Choroid plexus epithelial cell (primary cell): Measurements from ENCODE around the gene BAD.

Experiments used
- DNase-seq: peaks from one replicate; pipeline ENCODE4 v3.0.0-alpha.2; 2010; ENCODE audit warnings: low read depth
- H3K4me3 ChIP-seq: 2 replicates; pipeline ENCODE4 v1.5.1; 2011; ENCODE audit warnings: low read depth, mild to moderate bottlenecking, control low read depth, low read length, moderate library complexity
- TF ChIP-seq, protein P1 (sequence below): conservative IDR thresholded peaks from 2 replicates; pipeline ENCODE4 v1.5.1; 2011; ENCODE audit warnings: low read depth, mild to moderate bottlenecking, control low read depth, inconsistent platforms, low read length, moderate library complexity

The BAD gene

DNA sequence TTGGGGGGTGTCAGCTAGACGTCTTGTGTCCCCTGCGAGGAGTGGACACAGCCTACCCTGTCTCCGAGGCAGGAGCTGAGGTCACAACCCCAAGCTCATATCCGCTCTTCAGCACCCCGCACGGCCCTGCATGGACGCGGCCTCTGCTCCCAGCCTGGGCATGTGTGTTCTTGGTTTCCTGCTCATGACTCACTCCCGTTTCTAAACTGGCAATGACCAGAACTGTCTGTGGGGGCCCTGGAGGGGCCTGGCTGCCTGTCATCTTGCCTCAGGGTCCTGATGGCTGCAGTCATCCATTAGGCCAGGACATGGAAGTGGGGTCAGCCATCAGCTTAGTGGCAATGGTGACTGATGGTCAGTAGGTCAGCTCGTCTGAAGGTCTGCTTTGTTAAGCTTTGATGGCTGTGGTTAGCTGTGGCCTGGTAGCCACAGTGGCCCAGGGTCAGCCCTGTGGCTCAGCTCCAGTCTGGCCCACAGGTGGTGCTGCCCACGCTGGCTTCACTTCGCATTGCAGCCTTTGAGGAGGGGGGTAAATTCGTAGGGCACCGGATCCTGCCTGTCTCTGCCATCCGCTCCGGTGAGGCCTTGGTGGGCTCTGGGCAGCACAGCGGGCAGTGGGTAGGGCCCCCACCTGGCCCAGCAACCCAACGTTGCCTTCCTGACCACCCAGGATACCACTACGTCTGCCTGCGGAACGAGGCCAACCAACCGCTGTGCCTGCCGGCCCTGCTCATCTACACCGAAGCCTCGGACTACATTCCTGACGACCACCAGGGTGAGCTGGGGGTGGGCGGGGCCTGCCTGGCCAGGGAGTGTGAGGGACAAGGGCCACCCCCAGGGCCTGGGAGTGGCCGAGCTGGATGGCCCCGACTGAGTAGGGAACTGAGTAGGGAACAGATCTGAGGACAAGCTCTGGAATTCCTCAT, 21.2 kb downstream of the BAD start:
- DNase-seq, result peak; percentile 82
- H3K4me3 ChIP-seq, result no peak overlapping the region
- TF ChIP-seq, protein P1, sequence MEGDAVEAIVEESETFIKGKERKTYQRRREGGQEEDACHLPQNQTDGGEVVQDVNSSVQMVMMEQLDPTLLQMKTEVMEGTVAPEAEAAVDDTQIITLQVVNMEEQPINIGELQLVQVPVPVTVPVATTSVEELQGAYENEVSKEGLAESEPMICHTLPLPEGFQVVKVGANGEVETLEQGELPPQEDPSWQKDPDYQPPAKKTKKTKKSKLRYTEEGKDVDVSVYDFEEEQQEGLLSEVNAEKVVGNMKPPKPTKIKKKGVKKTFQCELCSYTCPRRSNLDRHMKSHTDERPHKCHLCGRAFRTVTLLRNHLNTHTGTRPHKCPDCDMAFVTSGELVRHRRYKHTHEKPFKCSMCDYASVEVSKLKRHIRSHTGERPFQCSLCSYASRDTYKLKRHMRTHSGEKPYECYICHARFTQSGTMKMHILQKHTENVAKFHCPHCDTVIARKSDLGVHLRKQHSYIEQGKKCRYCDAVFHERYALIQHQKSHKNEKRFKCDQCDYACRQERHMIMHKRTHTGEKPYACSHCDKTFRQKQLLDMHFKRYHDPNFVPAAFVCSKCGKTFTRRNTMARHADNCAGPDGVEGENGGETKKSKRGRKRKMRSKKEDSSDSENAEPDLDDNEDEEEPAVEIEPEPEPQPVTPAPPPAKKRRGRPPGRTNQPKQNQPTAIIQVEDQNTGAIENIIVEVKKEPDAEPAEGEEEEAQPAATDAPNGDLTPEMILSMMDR, result no peak

DNA sequence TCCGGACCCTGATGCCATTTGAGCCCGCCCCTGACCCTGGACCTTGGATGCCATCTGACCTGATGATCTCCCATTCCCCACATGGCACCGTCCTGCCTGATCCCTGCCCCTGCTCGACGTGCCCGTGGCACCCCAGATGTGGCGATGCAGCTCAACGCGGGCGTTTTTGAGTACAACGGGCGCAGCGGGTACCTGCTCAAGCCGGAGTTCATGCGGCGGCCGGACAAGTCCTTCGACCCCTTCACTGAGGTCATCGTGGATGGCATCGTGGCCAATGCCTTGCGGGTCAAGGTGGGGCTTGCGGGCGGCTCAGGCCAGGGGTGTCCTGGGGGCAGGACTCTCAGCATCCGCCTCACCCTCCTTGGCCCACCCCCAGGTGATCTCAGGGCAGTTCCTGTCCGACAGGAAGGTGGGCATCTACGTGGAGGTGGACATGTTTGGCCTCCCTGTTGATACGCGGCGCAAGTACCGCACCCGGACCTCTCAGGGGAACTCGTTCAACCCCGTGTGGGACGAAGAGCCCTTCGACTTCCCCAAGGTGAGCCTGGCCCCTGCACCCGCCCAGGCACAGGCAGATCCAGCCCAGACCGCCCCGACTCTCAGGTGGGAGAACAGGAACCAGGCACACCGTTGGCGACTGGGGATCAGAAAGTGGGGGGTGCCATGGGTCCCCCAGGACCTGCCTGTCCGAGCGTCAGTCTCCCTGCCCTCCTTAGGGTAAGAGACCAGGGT, 22.0 kb downstream of the BAD start:
- DNase-seq, result no peak
- H3K4me3 ChIP-seq, result no peak overlapping the region
- TF ChIP-seq, protein P1, result no peak

DNA sequence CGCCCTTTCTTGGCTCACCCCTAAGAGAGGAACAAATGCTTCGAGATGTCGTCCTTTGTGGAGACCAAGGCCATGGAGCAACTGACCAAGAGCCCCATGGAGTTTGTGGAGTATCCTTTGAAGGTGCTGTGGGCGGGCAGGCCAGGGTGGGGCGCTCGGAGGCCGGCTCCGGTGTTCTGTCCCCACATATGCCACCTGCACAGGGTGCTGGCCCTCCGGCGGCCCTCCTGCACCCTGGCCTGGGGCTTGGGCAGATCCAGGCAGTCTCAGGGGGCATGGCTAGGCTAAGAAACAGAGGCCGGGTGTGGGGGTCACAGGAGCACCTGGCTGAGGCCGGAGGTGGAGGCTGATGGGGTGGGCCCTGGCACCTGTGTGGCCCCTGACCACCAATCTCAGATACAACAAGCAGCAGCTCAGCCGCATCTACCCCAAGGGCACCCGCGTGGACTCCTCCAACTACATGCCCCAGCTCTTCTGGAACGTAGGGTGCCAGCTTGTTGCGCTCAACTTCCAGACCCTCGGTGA, 22.8 kb downstream of the BAD start:
- TF ChIP-seq, protein P1, result no peak
- DNase-seq, result no peak
- H3K4me3 ChIP-seq, result no peak overlapping the region

DNA sequence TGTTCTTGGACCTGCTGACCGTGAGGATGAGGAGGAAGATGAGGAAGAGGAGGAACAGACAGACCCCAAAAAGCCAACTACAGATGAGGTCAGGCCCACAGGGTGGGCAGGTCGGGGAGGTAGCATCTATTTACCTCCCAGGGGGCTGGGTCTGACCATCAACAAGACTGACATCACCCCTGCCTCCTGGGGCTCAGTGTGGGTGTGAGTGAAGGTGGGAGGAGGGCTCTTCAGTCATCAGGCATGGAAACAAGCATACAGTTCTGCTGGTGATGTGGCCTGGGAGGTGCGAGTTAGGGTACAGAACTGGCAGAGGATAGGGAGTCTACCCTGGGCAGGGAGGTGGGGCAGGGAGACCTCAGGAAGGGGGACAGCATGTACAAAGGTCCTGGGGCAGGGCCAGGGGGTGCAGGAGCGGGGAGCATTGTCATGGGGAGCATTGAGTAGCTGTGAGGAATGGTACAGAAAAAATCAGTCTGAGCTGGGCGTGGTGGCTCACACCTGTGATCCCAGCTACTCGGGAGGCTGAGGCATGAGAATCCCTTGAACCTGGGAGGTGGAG, 24.2 kb downstream of the BAD start:
- TF ChIP-seq, protein P1, result no peak
- DNase-seq, result no peak
- no peak overlapping the region for H3K4me3 ChIP-seq

DNA sequence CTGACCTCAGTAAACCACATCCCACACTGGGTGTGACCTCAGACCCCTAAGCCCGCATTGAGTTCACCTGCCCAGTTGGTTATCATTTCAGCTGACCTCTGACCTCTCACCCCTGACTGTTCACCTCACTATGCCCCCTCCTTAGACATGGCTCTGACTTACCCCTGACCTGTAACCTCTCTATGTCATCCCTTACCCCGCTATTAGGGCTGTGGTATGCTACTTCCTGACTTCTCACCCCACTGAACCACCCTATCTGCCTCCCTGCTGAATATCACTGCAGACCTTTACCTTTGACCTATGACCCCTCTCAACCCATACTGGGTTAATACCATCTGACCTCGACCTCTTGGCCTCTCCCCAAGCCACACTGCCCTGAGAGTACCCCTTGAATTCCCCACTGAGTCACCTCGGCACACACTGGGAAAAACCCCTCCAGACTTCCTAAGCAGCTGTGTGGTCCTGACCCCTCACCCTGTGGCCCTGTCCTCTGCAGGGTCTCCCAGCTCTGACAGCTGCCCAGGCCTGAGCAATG, 24.9 kb downstream of the BAD start:
- TF ChIP-seq, protein P1, result no peak
- no peak for DNase-seq
- H3K4me3 ChIP-seq, result no peak overlapping the region

DNA sequence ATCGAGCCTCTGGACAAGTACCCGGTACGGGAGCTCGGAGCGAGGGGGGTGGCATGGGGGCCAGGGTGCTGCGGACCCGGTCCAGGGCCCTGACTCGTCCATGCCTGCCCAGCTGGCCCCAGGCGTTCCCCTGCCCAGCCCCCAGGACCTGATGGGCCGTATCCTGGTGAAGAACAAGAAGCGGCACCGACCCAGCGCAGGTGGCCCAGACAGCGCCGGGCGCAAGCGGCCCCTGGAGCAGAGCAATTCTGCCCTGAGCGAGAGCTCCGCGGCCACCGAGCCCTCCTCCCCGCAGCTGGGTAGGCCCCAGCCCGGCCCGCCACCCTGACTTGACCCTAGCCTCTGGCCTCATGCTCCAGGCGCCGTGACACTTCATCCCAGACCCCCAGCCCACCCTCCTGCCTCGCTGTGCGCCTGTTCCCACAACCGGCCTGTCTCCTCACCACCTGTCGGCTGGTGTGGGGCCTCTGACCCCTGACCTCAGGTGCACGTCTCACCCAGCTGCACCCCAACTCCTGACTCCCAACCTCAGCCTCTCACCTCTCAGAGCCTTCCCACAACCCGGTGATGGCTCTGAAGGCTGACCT, 25.4 kb downstream of the BAD start:
- no peak overlapping the region for H3K4me3 ChIP-seq
- TF ChIP-seq, protein P1, result no peak

More for the DNA sequence above, 25.4 kb downstream of the BAD start:
- no peak for DNase-seq
